Measurements from ENCODE around the gene SLC22A23.

- TF ChIP-seq EZH2 (IDR thresholded peaks at IDR 0.05; ENCODE audit: insufficient read depth, poor library complexity, severe bottlenecking) (no peak), EZH2phosphoT487 (IDR thresholded peaks at IDR 0.05; ENCODE audit: insufficient read depth, low read depth) (no peak)
Observed at GRCh38 chr6:3423439-3424184, 33.2 kb downstream of the SLC22A23 start.
